Measurements from ENCODE around the gene PHKB.
"Not testable (repeated sequence)": the region's sequence is repeated elsewhere in the genome, so short reads cannot be mapped to it uniquely, and the experiment has no call there.

Gene PHKB

GRCh38 chr16:47523342-47524006 is 62.3 kb downstream of the PHKB start:
- DNase-seq (ENCODE audit: insufficient read length) (peak; percentile 14), FAIRE-seq (peak; percentile 97)
- TF ChIP-seq POLR2AphosphoS5 (IDR thresholded peaks at IDR 0.05; ENCODE audit: low read depth, low read length) (no peak), TAF1 (IDR thresholded peaks at IDR 0.05; ENCODE audit: borderline replicate concordance, low read depth, low read length) (no peak)

- TF ChIP-seq POLR2AphosphoS5 (IDR thresholded peaks at IDR 0.05; ENCODE audit: low read depth, low read length) (no peak), TAF1 (IDR thresholded peaks at IDR 0.05; ENCODE audit: borderline replicate concordance, low read depth, low read length) (no peak), POLR2A (IDR thresholded peaks at IDR 0.05; ENCODE audit: low read depth, low read length) (no peak)
- FAIRE-seq (no peak), DNase-seq (ENCODE audit: insufficient read length) (no peak)
Observed at GRCh38 chr16:47524007-47524405, 62.9 kb downstream of the PHKB start.

DNA sequence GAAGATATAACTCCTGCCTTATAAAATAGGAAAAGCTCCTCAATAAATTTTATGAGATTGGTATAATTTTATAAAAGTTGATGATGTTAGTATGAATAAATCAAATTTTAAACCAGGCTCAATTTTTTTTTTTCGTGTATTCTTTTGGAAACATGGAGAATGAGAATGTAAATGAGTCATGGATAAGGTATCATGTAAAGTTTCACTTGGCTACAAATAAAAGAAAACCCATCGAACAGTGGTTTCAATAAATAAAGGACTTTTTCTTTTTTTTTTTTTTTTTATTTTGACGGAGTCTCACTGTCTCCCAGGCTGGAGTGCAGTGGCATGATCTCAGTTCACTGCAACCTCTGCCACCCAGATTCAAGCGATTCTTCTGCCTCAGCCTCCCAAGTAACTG is 67.3 kb downstream of the PHKB start:
- FAIRE-seq (no peak), DNase-seq (ENCODE audit: insufficient read length) (no peak)
- TF ChIP-seq TAF1 (IDR thresholded peaks at IDR 0.05; ENCODE audit: borderline replicate concordance, low read depth, low read length): no peak
- TF ChIP-seq POLR2A (IDR thresholded peaks at IDR 0.05; ENCODE audit: low read depth, low read length): no peak
- no peak for TF ChIP-seq POLR2AphosphoS5 (IDR thresholded peaks at IDR 0.05; ENCODE audit: low read depth, low read length)

DNA sequence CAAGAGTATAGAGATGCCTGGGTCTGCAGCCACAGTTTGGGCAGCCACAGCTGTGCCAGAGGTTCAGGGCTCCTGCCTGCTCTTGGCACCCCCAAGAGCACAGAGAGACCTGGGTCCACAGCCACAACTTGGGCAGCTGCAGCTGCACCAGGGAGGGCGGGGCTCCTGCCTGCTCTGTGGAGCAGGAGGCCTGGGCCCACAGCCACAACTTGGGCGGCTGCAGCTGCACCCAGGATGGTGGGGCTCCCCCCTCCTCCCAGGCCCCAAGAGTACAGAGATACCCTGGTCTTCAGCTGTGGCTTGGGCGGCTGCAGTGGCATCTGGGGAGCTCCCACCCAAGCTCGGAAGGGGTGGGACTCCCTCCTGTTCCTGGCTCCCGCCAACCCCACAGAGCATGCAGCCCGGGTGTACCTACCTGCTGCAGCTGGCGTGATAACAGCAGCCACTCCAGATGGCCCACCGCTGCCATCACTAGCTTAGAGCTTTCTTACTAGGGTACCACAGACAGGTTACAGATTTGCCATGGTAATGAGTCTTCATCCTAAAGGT is 72.7 kb downstream of the PHKB start:
- FAIRE-seq: no peak
- DNase-seq (ENCODE audit: insufficient read length): no peak
- TF ChIP-seq POLR2A (IDR thresholded peaks at IDR 0.05; ENCODE audit: low read depth, low read length) (no peak), POLR2AphosphoS5 (IDR thresholded peaks at IDR 0.05; ENCODE audit: low read depth, low read length) (no peak), TAF1 (IDR thresholded peaks at IDR 0.05; ENCODE audit: borderline replicate concordance, low read depth, low read length) (no peak)

DNA sequence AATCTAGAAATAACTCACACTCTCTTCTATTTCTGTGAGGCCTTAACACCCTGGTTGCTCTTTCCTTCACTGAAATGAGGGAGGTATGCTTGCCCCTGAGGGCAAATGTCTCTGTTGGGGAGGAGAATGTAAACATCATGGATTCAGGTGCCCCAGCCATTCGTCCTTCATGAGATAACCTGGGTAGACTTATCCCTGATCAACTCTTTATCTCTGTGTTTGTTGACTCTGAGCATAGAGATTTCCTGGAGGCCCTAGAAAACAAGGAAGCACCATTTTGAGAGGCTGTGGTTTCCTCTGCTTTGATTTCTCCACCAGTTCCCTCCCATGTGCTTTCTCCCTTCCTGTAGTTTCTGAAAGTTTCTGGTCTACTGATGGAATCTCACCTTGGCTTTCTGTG is 77.3 kb downstream of the PHKB start:
- TF ChIP-seq POLR2A (IDR thresholded peaks at IDR 0.05; ENCODE audit: low read depth, low read length) (no peak), POLR2AphosphoS5 (IDR thresholded peaks at IDR 0.05; ENCODE audit: low read depth, low read length) (no peak), TAF1 (IDR thresholded peaks at IDR 0.05; ENCODE audit: borderline replicate concordance, low read depth, low read length) (no peak)
- FAIRE-seq (no peak), DNase-seq (ENCODE audit: insufficient read length) (no peak)

DNA sequence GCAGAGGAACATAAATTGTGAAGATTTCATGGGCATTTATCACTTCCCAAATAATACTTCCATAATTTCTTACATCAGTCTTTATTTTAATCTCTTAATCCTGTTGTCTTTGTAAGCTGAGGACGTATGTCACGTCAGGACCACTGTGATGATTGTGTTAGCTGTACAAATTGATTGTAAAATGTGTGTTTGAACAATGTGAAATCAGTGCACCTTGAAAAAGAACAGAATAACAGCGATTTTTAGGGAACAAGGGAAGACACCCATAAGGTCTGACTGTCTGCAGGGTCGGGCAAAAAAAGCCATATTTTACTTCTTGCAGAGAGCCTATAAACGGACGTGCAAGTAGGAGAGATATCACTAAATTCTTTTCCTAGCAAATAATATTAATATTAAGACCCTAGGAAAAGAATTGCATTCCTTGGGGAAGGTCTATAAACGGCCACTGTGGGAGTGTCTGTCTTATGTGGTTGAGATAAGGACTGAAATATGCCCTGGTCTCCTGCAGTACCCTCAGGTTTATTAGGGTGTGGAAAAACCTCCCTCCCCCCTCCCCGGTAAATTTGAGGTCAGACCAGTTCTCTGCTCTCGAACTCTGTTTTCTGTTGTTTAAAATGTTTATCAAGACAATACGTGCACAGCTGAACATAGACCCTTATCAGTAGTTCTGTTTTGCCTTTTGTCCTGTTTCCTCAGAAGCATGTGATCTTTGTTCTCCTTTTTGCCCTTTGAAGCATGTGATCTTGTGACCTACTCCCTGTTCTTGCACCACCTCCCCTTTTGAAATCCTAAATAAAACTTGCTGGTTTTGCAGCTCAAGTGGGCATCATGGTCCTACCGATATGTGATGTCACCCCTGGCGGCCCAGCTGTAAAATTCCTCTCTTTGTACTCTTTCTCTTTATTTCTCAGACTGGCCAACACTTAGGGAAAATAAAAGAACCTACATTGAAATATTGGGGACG is 78.9 kb downstream of the PHKB start:
- not testable (repeated sequence) for FAIRE-seq; DNase-seq (ENCODE audit: insufficient read length)

DNA sequence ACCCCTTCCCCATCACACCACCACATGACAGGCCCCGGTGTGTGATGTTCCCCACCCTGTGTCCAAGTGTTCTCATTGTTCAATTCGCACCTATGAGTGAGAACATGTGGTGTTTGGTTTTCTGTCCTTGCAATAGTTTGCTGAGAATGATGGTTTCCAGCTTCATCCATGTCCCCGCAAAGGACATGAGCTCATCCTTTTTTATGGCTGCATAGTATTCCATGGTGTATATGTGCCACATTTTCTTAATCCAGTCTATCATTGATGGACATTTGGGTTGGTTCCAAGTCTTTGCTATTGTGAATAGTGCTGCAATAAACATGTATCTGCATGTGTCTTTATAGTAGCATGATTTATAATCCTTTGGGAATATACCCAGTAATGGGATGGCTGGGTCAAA is 80.0 kb downstream of the PHKB start:
- not testable (repeated sequence) for FAIRE-seq; DNase-seq (ENCODE audit: insufficient read length)

- not testable (repeated sequence) for FAIRE-seq; DNase-seq (ENCODE audit: insufficient read length)
Observed at GRCh38 chr16:47544255-47544654, 83.1 kb downstream of the PHKB start.

GRCh38 chr16:47551185-47551584 is 90.1 kb downstream of the PHKB start:
- not testable (repeated sequence) for FAIRE-seq; DNase-seq (ENCODE audit: insufficient read length)

GRCh38 chr16:47551767-47552166 is 90.6 kb downstream of the PHKB start:
- not testable (repeated sequence) for DNase-seq (ENCODE audit: insufficient read length); FAIRE-seq

DNA sequence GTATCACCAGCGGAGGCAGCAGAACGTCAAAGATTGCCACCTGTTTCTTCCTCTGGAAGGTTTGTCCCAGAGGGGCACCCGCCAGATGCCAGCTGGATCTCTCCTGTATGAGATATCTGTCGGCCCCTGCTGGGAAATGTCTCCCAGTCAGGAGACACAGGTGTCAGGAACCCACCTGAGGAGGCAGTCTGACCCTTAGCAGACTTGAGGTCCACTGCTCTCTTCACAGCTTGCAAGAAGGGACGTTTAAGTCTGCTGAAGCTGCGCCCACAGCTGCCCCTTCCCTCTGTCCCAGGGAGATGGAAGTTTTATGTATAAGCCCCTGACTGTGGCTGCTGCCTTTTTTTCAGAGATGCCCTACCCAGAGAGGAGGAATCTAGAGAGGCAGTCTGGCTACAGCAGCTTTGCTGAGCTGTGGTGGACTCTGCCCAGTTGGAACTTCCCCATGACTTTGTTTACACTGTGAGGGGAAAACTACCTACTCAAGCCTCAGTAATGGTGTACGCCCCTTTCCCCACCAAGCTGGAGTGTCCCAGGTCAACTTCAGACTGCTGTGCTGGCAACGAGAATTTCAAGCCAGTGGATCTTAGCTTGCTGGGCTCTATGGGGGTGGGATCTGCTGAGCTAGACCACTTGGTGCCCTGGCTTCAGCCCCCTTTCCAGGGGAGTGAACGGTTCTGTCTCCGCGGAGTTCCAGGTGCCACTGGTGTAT is 92.9 kb downstream of the PHKB start:
- no peak for FAIRE-seq
- no peak for DNase-seq (ENCODE audit: insufficient read length)
- TF ChIP-seq POLR2AphosphoS5 (IDR thresholded peaks at IDR 0.05; ENCODE audit: low read depth, low read length): no peak
- no peak for TF ChIP-seq POLR2A (IDR thresholded peaks at IDR 0.05; ENCODE audit: low read depth, low read length)
- no peak for TF ChIP-seq TAF1 (IDR thresholded peaks at IDR 0.05; ENCODE audit: borderline replicate concordance, low read depth, low read length)

DNA sequence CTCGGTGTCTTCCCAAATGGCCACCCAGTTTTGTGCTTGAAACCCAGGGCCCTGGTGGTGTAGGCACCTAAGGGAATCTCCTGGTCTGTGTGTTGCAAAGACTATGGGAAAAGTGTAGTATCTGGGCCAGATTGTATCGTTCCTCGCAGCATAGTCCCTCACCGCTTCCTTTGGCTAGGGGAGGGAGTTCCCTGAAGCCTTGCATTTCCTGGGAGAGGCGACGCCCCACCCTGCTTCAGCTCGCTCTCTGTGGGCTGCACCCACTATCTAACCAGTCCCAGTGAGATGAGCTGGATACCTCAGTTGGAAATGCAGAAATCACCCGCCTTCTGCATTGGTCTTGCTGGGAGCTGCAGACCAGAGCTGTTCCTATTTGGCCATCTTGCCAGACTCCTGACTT is 93.5 kb downstream of the PHKB start:
- DNase-seq (ENCODE audit: insufficient read length); FAIRE-seq: not testable (repeated sequence)

Data from GM12892 (cell line).